GM23338 (cell line): ENCODE measurements around the gene NRP2. TPM values are rescaled to one million over a fixed set of nuclear protein-coding genes. Genes with fewer than 3 reads are reported as not detected.

Experiments
- ATAC-seq: fragments of 200-7000 bp; cut with Tn5 transposase; 3 replicates; pipeline ENCODE4 v1.9.1; 2020
- DNase-seq: peaks from one replicate; pipeline ENCODE4 v3.0.0-alpha.2; 2015; ENCODE audit warnings: low spot score
- H2AFZ ChIP-seq: fragments of 200-600 bp; sonication (generic); 2 replicates; pipeline ENCODE4 v1.8.0; 2016; ENCODE audit warnings: antibody characterized with exemption, mild to moderate bottlenecking, moderate library complexity
- H3F3A ChIP-seq: fragments of 200-600 bp; sonication (generic); replicated peaks from 2 replicates; pipeline ENCODE4 v1.8.0; 2017; ENCODE audit warnings: antibody characterized with exemption, mixed run types, low read depth
- H3K27ac ChIP-seq: fragments of 200-600 bp; sonication (generic); 2 replicates; pipeline ENCODE4 v1.6.1; 2016; ENCODE audit warnings: low read depth
- H3K27me3 ChIP-seq: fragments of 200-600 bp; sonication (generic); 2 replicates; pipeline ENCODE4 v1.8.0; 2016; ENCODE audit warnings: mild to moderate bottlenecking, mixed run types, moderate library complexity; ENCODE audit not compliant: insufficient read depth
- H3K36me3 ChIP-seq: fragments of 200-600 bp; sonication (generic); 2 replicates; pipeline ENCODE4 v1.8.0; 2016; ENCODE audit warnings: mild to moderate bottlenecking; ENCODE audit not compliant: insufficient read depth
- H3K4me1 ChIP-seq: fragments of 200-600 bp; sonication (generic); 2 replicates; pipeline ENCODE4 v1.8.0; 2016; ENCODE audit warnings: mild to moderate bottlenecking, moderate library complexity; ENCODE audit not compliant: insufficient read depth
- H3K4me2 ChIP-seq: fragments of 200-600 bp; sonication (generic); 2 replicates; pipeline ENCODE4 v1.7.1; 2017; ENCODE audit warnings: mixed run types
- H3K4me3 ChIP-seq: fragments of 200-600 bp; sonication (generic); 2 replicates; pipeline ENCODE4 v1.6.1; 2016; ENCODE audit warnings: mixed run types
- H3K79me2 ChIP-seq: fragments of 200-600 bp; sonication (generic); replicated peaks from 2 replicates; pipeline ENCODE4 v1.8.0; 2017; ENCODE audit warnings: mild to moderate bottlenecking; ENCODE audit not compliant: insufficient read depth
- H3K9me2 ChIP-seq: fragments of 200-600 bp; sonication (generic); 2 replicates; pipeline ENCODE4 v1.8.0; 2017; ENCODE audit not compliant: insufficient read depth
- H4K20me1 ChIP-seq: fragments of 200-600 bp; sonication (generic); replicated peaks from 2 replicates; pipeline ENCODE4 v1.8.0; 2017; ENCODE audit warnings: mild to moderate bottlenecking; ENCODE audit not compliant: insufficient read depth
- H3K27ac Mint-ChIP-seq: 2 replicates; pipeline ENCODE4 v1.8.0; 2020; ENCODE audit warnings: inconsistent platforms, mild to moderate bottlenecking, moderate library complexity, mixed read lengths
- H3K27me3 Mint-ChIP-seq: 3 replicates; pipeline ENCODE4 v1.8.0; 2022; ENCODE audit warnings: low read depth, mild to moderate bottlenecking, moderate library complexity, mixed read lengths, inconsistent platforms; ENCODE audit not compliant: insufficient read depth, poor library complexity
- H3K36me3 Mint-ChIP-seq: 3 replicates; pipeline ENCODE4 v1.8.0; 2021; ENCODE audit warnings: low read depth, mild to moderate bottlenecking, inconsistent platforms, moderate library complexity, mixed read lengths
- H3K4me1 Mint-ChIP-seq: 3 replicates; pipeline ENCODE4 v1.8.0; 2020; ENCODE audit warnings: mild to moderate bottlenecking, inconsistent platforms, mixed read lengths
- H3K4me3 Mint-ChIP-seq: 3 replicates; pipeline ENCODE4 v1.8.0; 2021; ENCODE audit warnings: moderate library complexity, mild to moderate bottlenecking, inconsistent platforms, mixed read lengths
- H3K9me3 Mint-ChIP-seq: 3 replicates; pipeline ENCODE4 v1.8.0; 2020; ENCODE audit warnings: moderate library complexity, mild to moderate bottlenecking, inconsistent platforms, mixed read lengths
- CREB1 ChIP-seq: fragments of 250-450 bp; sonication (Bioruptor Pico); IDR thresholded peaks from 2 replicates; pipeline ENCODE4 v1.5.0; 2020; ENCODE audit warnings: low read depth, mild to moderate bottlenecking, moderate library complexity
- EZH2 ChIP-seq: fragments of 200-600 bp; sonication (generic); IDR thresholded peaks from one replicate; pipeline ENCODE4 v1.8.0; 2017; ENCODE audit warnings: antibody characterized with exemption, mild to moderate bottlenecking, low read depth; ENCODE audit not compliant: unreplicated experiment
- EZH2phosphoT487 ChIP-seq: fragments of 200-600 bp; sonication (generic); IDR thresholded peaks from one replicate; pipeline ENCODE4 v1.8.1; 2018; ENCODE audit warnings: antibody characterized with exemption; ENCODE audit not compliant: unreplicated experiment
- NANOG ChIP-seq: IDR thresholded peaks from 2 replicates; pipeline ENCODE4 v1.6.1; 2016; ENCODE audit warnings: antibody characterized with exemption, borderline replicate concordance
- POLR2AphosphoS5 ChIP-seq: IDR thresholded peaks from 2 replicates; pipeline ENCODE4 v1.6.1; 2016; ENCODE audit warnings: antibody characterized with exemption, low read depth
- ZNF114 ChIP-seq: fragments of 250-450 bp; sonication (Bioruptor Pico); IDR thresholded peaks from 2 replicates; pipeline ENCODE4 v1.5.0; 2020; ENCODE audit warnings: mild to moderate bottlenecking, moderate library complexity
- ZNF331 ChIP-seq: fragments of 250-450 bp; sonication (Bioruptor Pico); IDR thresholded peaks from 2 replicates; pipeline ENCODE4 v1.5.0; 2020; ENCODE audit warnings: low read depth, mild to moderate bottlenecking, moderate library complexity
- polyA plus RNA-seq: library from polyadenylated mRNA; unstranded; fragments of >200 nt; fragmentation: Nextera tagmentation; extraction: Ambion mirVana; gene quantifications from 2 replicates; pipeline ENCODE4 v1.2.1, GENCODE V29; 2016
- total RNA-seq: library from RNA; depleted of rRNA; stranded (reverse); fragments of >200 nt; shearing (Covaris generic); gene quantifications from 2 replicates; pipeline ENCODE4 v1.2.3, GENCODE V29; 2014
- TF ChIP-seq, protein P1 (sequence below): fragments of 250-450 bp; sonication (Bioruptor Pico); IDR thresholded peaks from 2 replicates; pipeline ENCODE4 v1.5.0; 2020; ENCODE audit warnings: mild to moderate bottlenecking, moderate library complexity
- TF ChIP-seq, protein P2 (sequence below): IDR thresholded peaks from 2 replicates; pipeline ENCODE4 v1.6.1; 2016; ENCODE audit warnings: antibody characterized with exemption

NRP2 gene
- total and polyA plus RNA-seq, 2 experiments from 2014 or later, result 18.4 to 22.0 TPM

DNA sequence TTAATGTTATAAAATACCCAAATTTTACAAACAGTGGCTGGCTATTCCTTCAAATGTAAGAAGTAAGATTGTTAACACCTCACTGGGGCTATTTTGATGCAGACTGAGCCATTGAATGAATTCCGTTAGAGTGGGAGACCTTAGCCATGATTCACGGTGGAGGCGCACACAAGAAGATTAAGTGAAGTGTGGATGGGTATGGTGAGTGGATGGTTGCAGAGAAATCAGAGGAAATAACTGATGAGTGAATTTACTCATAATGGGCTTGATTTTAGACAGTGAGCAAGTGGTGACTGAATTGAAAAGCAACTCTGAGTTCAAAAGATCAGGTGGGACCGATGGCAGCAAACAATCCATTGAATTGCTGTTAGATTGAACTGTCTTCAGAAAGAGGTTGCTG lies 75.0 kb downstream of the NRP2 start (continued):
- TF ChIP-seq, protein P1, sequence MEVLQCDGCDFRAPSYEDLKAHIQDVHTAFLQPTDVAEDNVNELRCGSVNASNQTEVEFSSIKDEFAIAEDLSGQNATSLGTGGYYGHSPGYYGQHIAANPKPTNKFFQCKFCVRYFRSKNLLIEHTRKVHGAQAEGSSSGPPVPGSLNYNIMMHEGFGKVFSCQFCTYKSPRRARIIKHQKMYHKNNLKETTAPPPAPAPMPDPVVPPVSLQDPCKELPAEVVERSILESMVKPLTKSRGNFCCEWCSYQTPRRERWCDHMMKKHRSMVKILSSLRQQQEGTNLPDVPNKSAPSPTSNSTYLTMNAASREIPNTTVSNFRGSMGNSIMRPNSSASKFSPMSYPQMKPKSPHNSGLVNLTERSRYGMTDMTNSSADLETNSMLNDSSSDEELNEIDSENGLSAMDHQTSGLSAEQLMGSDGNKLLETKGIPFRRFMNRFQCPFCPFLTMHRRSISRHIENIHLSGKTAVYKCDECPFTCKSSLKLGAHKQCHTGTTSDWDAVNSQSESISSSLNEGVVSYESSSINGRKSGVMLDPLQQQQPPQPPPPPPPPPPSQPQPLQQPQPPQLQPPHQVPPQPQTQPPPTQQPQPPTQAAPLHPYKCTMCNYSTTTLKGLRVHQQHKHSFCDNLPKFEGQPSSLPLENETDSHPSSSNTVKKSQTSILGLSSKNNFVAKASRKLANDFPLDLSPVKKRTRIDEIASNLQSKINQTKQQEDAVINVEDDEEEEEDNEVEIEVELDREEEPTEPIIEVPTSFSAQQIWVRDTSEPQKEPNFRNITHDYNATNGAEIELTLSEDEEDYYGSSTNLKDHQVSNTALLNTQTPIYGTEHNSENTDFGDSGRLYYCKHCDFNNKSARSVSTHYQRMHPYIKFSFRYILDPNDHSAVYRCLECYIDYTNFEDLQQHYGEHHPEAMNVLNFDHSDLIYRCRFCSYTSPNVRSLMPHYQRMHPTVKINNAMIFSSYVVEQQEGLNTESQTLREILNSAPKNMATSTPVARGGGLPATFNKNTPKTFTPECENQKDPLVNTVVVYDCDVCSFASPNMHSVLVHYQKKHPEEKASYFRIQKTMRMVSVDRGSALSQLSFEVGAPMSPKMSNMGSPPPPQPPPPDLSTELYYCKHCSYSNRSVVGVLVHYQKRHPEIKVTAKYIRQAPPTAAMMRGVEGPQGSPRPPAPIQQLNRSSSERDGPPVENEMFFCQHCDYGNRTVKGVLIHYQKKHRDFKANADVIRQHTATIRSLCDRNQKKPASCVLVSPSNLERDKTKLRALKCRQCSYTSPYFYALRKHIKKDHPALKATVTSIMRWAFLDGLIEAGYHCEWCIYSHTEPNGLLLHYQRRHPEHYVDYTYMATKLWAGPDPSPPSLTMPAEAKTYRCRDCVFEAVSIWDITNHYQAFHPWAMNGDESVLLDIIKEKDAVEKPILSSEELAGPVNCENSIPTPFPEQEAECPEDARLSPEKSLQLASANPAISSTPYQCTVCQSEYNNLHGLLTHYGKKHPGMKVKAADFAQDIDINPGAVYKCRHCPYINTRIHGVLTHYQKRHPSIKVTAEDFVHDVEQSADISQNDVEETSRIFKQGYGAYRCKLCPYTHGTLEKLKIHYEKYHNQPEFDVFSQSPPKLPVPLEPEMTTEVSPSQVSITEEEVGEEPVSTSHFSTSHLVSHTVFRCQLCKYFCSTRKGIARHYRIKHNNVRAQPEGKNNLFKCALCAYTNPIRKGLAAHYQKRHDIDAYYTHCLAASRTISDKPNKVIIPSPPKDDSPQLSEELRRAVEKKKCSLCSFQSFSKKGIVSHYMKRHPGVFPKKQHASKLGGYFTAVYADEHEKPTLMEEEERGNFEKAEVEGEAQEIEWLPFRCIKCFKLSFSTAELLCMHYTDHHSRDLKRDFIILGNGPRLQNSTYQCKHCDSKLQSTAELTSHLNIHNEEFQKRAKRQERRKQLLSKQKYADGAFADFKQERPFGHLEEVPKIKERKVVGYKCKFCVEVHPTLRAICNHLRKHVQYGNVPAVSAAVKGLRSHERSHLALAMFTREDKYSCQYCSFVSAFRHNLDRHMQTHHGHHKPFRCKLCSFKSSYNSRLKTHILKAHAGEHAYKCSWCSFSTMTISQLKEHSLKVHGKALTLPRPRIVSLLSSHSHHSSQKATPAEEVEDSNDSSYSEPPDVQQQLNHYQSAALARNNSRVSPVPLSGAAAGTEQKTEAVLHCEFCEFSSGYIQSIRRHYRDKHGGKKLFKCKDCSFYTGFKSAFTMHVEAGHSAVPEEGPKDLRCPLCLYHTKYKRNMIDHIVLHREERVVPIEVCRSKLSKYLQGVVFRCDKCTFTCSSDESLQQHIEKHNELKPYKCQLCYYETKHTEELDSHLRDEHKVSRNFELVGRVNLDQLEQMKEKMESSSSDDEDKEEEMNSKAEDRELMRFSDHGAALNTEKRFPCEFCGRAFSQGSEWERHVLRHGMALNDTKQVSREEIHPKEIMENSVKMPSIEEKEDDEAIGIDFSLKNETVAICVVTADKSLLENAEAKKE (CRISPR knock-in tag), result no peak
- TF ChIP-seq NANOG, result no peak

GRCh38 chr2:205758051-205758450 lies 75.8 kb downstream of the NRP2 start:
- H2AFZ ChIP-seq, result no peak overlapping the region
- H3K4me3 Mint-ChIP-seq, result no peak overlapping the region
- no peaks in the 10 kb centered on the region; the same call in 1 of the 2 replicates for H3K36me3 ChIP-seq
- peaks cover 6% of the 10 kb centered on the region; the same call in 1 of the 3 replicates for H3K36me3 Mint-ChIP-seq
- no peaks in the 10 kb centered on the region for H3K9me3 Mint-ChIP-seq
- H3K4me2 ChIP-seq, result no peak overlapping the region
- no peaks in the 10 kb centered on the region for H3K27me3 Mint-ChIP-seq
- H3F3A ChIP-seq, result 0 out of 2 replicates have a peak, but pooled peaks cover 3% of the 10 kb centered on the region
- no peaks in the 10 kb centered on the region for H3K27me3 ChIP-seq
- no peaks in the 10 kb centered on the region for H3K79me2 ChIP-seq
- peaks cover 12% of the 10 kb centered on the region for H3K9me2 ChIP-seq
- no peak overlapping the region for H3K27ac Mint-ChIP-seq
- no peak overlapping the region for H3K27ac ChIP-seq
- no peaks in the 10 kb centered on the region for H4K20me1 ChIP-seq
- DNase-seq (no peak), ATAC-seq (no peak)
- H3K4me1 ChIP-seq, result 0 out of 2 replicates have a peak, but pooled peaks cover 5% of the 10 kb centered on the region
- H3K4me1 Mint-ChIP-seq, result peaks cover 12% of the 10 kb centered on the region
- H3K4me3 ChIP-seq, result no peak overlapping the region
- TF ChIP-seq CREB1 (CRISPR knock-in tag) (no peak), ZNF331 (CRISPR knock-in tag) (no peak), ZNF114 (CRISPR knock-in tag) (no peak), EZH2 (no peak), EZH2phosphoT487 (no peak), POLR2AphosphoS5 (no peak), NANOG (no peak)
- TF ChIP-seq, protein P2, sequence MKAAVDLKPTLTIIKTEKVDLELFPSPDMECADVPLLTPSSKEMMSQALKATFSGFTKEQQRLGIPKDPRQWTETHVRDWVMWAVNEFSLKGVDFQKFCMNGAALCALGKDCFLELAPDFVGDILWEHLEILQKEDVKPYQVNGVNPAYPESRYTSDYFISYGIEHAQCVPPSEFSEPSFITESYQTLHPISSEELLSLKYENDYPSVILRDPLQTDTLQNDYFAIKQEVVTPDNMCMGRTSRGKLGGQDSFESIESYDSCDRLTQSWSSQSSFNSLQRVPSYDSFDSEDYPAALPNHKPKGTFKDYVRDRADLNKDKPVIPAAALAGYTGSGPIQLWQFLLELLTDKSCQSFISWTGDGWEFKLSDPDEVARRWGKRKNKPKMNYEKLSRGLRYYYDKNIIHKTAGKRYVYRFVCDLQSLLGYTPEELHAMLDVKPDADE, result no peak
- TF ChIP-seq, protein P1 (CRISPR knock-in tag), result no peak
